ENCODE measurements around the gene SYTL2.
"Not testable (repeated sequence)": the region's sequence is repeated elsewhere in the genome, so short reads cannot be mapped to it uniquely, and the experiment has no call there.

DNA sequence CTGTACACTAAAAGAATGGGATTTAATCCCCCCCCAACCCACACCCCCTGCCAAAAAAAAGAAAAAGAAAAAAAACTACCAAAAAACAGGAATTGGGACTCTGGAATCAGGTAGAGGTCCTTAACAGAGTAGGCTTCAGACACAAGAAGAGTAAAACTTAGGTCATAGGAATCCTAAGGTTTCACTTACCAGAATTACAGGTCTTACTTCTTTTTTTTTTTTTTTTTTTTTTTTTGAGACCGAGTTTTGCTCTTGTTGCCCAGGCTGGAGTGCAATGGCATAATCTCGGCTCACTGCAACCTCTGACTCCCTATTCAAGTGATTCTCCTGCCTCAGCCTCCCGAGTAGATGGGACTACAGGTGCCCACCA, 33.4 kb downstream of the SYTL2 start:
- TF ChIP-seq CTCF, EP300 (IDR thresholded peaks at IDR 0.05): not testable (repeated sequence)

All from stomach (tissue), 4 donors.